ENCODE measurements around the gene RGL3.

- TF ChIP-seq POLR2AphosphoS5 (IDR thresholded peaks at IDR 0.05) (no peak), CTCF (IDR thresholded peaks at IDR 0.05) (no peak), EP300 (IDR thresholded peaks at IDR 0.05) (no peak)
Measured at GRCh38 chr19:11423791-11424181, 4.7 kb upstream of the RGL3 start.
